ENCODE results near the gene SLC48A1.

Gene SLC48A1

GRCh38 chr12:47785036-47785886 is 12.2 kb downstream of the SLC48A1 start:
- no peak overlapping the region for H3K4me3 ChIP-seq (ENCODE audit: control insufficient read depth, low read depth, low read length)
- TF ChIP-seq CTCF (IDR thresholded peaks at IDR 0.05; ENCODE audit: control insufficient read depth, insufficient read depth, low read depth, low read length, missing control alignments) = no peak
- no peak for DNase-seq (ENCODE audit: low read depth)

GRCh38 chr12:47785887-47786661 is 13.0 kb downstream of the SLC48A1 start:
- no peak for TF ChIP-seq CTCF (IDR thresholded peaks at IDR 0.05; ENCODE audit: control insufficient read depth, insufficient read depth, low read depth, low read length, missing control alignments)
- H3K4me3 ChIP-seq (ENCODE audit: control insufficient read depth, low read depth, low read length) = no peak overlapping the region
- DNase-seq (ENCODE audit: low read depth) = no peak

- DNase-seq (ENCODE audit: low read depth) = no peak
- H3K4me3 ChIP-seq (ENCODE audit: control insufficient read depth, low read depth, low read length) = no peak overlapping the region
- TF ChIP-seq CTCF (IDR thresholded peaks at IDR 0.05; ENCODE audit: control insufficient read depth, insufficient read depth, low read depth, low read length, missing control alignments) = no peak
Measured at GRCh38 chr12:47786662-47787280, 13.7 kb downstream of the SLC48A1 start.

GRCh38 chr12:47787596-47788319 is 14.7 kb downstream of the SLC48A1 start:
- H3K4me3 ChIP-seq (ENCODE audit: control insufficient read depth, low read depth, low read length) = no peak overlapping the region
- TF ChIP-seq CTCF (IDR thresholded peaks at IDR 0.05; ENCODE audit: control insufficient read depth, insufficient read depth, low read depth, low read length, missing control alignments) = no peak
- DNase-seq (ENCODE audit: low read depth) = no peak

GRCh38 chr12:47789141-47789540 is 16.1 kb downstream of the SLC48A1 start:
- no peak for DNase-seq (ENCODE audit: low read depth)
- TF ChIP-seq CTCF (IDR thresholded peaks at IDR 0.05; ENCODE audit: control insufficient read depth, insufficient read depth, low read depth, low read length, missing control alignments) = no peak

More at GRCh38 chr12:47789141-47789540, 16.1 kb downstream of the SLC48A1 start:
- H3K4me3 ChIP-seq (ENCODE audit: control insufficient read depth, low read depth, low read length) = no peak overlapping the region
